ENCODE data around the gene EIF2S3.

The EIF2S3 gene

DNA sequence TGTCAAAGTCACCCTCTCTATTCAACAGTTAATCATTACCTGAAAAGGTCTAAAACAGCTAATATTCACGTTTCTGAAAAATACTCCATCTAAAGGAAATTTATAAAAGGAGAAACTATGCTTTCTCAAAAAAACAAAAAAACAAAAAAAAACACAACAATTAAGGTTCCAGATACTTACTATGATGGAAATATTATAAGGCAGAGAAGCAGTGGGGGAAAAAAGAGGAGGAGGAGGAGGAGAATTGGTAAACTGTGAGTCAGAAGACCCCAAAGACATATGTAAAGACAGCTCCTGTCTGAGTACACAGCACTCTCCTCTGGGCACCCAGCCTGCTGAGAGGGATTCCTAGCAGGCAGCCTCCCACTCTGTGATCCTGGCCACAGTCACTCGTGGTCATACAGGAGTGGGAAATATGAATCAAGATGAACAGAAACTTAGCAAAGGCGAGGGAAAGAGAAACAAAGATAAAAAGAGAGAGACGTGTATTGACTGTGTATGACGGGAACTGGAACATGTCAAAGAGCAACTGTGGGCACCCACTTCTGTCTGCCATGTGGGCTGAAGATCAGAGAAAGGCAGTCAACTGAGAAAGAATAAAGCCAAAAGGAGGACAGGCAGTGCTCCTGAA, 40.3 kb upstream of the EIF2S3 start:
- H3K27ac ChIP-seq, result no peak overlapping the region
- peaks cover 6% of the 10 kb centered on the region for H3K79me2 ChIP-seq
- no peak overlapping the region for H2AFZ ChIP-seq
- TF ChIP-seq, protein P1, sequence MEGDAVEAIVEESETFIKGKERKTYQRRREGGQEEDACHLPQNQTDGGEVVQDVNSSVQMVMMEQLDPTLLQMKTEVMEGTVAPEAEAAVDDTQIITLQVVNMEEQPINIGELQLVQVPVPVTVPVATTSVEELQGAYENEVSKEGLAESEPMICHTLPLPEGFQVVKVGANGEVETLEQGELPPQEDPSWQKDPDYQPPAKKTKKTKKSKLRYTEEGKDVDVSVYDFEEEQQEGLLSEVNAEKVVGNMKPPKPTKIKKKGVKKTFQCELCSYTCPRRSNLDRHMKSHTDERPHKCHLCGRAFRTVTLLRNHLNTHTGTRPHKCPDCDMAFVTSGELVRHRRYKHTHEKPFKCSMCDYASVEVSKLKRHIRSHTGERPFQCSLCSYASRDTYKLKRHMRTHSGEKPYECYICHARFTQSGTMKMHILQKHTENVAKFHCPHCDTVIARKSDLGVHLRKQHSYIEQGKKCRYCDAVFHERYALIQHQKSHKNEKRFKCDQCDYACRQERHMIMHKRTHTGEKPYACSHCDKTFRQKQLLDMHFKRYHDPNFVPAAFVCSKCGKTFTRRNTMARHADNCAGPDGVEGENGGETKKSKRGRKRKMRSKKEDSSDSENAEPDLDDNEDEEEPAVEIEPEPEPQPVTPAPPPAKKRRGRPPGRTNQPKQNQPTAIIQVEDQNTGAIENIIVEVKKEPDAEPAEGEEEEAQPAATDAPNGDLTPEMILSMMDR (IDR thresholded peaks at IDR 0.05), result no peak
- H3K4me2 ChIP-seq (ENCODE audit: low read length), result no peak overlapping the region
- no peak overlapping the region for H3K9ac ChIP-seq
- H3K27me3 ChIP-seq (ENCODE audit: control insufficient read depth, insufficient read depth, low read length), result no peaks in the 10 kb centered on the region
- no peaks in the 10 kb centered on the region for H3K4me1 ChIP-seq
- H3K4me3 ChIP-seq (ENCODE audit: low read depth, low read length), result no peak overlapping the region
- H3K36me3 ChIP-seq (ENCODE audit: control insufficient read depth, insufficient read depth, low read length), result no peaks in the 10 kb centered on the region
- H3K9me3 ChIP-seq (ENCODE audit: control insufficient read depth, low read length), result no peaks in the 10 kb centered on the region

DNA sequence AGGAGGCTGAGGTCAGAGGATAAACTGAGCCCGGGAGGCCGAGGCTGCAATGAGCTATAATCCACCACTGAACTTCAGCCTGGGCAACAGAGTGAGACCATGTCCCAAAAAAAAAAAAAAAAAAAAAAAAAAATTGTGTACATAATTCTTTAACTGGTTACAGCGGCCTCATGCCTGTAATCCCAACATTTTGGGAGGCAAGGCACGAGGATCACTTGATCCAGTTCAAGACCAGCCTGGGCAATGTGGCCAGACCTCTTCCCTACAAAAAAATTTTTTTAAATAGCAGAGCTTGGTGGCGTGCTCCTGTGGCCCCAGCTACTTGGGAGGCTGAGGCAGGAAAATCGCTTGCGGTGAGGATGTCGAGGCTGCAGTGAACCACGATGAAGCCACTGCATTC, 37.1 kb upstream of the EIF2S3 start:
- Histone ChIP-seq H3K9ac (no peak overlapping the region), H3K27me3 (ENCODE audit: control insufficient read depth, insufficient read depth, low read length) (no peaks in the 10 kb centered on the region), H3K4me1 (no peaks in the 10 kb centered on the region), H3K36me3 (ENCODE audit: control insufficient read depth, insufficient read depth, low read length) (no peaks in the 10 kb centered on the region), H2AFZ (no peak overlapping the region), H3K4me3 (ENCODE audit: low read depth, low read length) (no peak overlapping the region), H3K27ac (no peak overlapping the region), H3K79me2 (no peaks in the 10 kb centered on the region), H3K9me3 (ENCODE audit: control insufficient read depth, low read length) (no peaks in the 10 kb centered on the region), H3K4me2 (ENCODE audit: low read length) (no peak overlapping the region)
- TF ChIP-seq, protein P1 (IDR thresholded peaks at IDR 0.05), result no peak

DNA sequence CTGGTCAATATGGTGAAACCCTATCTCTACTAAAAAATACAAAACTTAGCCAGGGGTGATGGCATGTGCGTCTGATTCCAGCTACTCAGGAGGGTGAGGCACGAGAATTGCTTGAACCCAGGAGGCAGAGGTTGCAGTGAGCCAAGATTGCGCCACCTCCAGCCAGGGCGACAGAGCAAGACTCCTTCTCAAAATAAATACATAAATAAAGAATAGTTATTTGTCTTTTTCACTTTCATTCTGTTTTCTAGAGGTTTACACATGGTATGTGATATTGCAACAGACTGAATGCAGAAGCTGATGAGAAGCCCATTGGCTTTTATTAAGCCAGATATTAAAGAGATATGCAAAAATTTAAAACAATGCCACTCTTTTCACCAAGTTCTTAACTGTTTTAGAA, 35.9 kb upstream of the EIF2S3 start:
- TF ChIP-seq, protein P1 (IDR thresholded peaks at IDR 0.05), result no peak
- Histone ChIP-seq H3K4me3 (ENCODE audit: low read depth, low read length) (no peak overlapping the region), H3K27me3 (ENCODE audit: control insufficient read depth, insufficient read depth, low read length) (no peaks in the 10 kb centered on the region)

GRCh38 chrX:24019448-24019847, 35.3 kb upstream of the EIF2S3 start:
- H3K27ac ChIP-seq, result no peak overlapping the region
- no peak overlapping the region for H3K4me2 ChIP-seq (ENCODE audit: low read length)
- no peak overlapping the region for H2AFZ ChIP-seq
- H3K9ac ChIP-seq, result no peak overlapping the region
- H3K27me3 ChIP-seq (ENCODE audit: control insufficient read depth, insufficient read depth, low read length), result no peaks in the 10 kb centered on the region
- H3K36me3 ChIP-seq (ENCODE audit: control insufficient read depth, insufficient read depth, low read length), result no peaks in the 10 kb centered on the region
- peaks cover 2% of the 10 kb centered on the region for H3K79me2 ChIP-seq
- TF ChIP-seq, protein P1 (IDR thresholded peaks at IDR 0.05), result no peak
- no peaks in the 10 kb centered on the region for H3K4me1 ChIP-seq
- H3K4me3 ChIP-seq (ENCODE audit: low read depth, low read length), result no peak overlapping the region
- no peaks in the 10 kb centered on the region for H3K9me3 ChIP-seq (ENCODE audit: control insufficient read depth, low read length)

More for the DNA sequence above, 35.9 kb upstream of the EIF2S3 start:
- Histone ChIP-seq H3K4me1 (no peaks in the 10 kb centered on the region), H3K27ac (no peak overlapping the region), H2AFZ (no peak overlapping the region), H3K36me3 (ENCODE audit: control insufficient read depth, insufficient read depth, low read length) (no peaks in the 10 kb centered on the region), H3K9me3 (ENCODE audit: control insufficient read depth, low read length) (no peaks in the 10 kb centered on the region), H3K79me2 (peaks cover 2% of the 10 kb centered on the region), H3K4me2 (ENCODE audit: low read length) (no peak overlapping the region), H3K9ac (no peak overlapping the region)

- Histone ChIP-seq H3K36me3 (ENCODE audit: control insufficient read depth, insufficient read depth, low read length) (no peaks in the 10 kb centered on the region), H3K79me2 (peaks cover 2% of the 10 kb centered on the region), H3K9ac (no peak overlapping the region), H3K27ac (no peak overlapping the region), H3K27me3 (ENCODE audit: control insufficient read depth, insufficient read depth, low read length) (no peaks in the 10 kb centered on the region), H3K4me1 (no peaks in the 10 kb centered on the region), H3K9me3 (ENCODE audit: control insufficient read depth, low read length) (no peaks in the 10 kb centered on the region), H3K4me3 (ENCODE audit: low read depth, low read length) (no peak overlapping the region), H3K4me2 (ENCODE audit: low read length) (no peak overlapping the region), H2AFZ (no peak overlapping the region)
- TF ChIP-seq, protein P1 (IDR thresholded peaks at IDR 0.05), result no peak
These were observed 34.4 kb upstream of the EIF2S3 start for GRCh38 chrX:24020306-24020876.

Measured in parathyroid adenoma (tissue), 2 donors.